ENCODE results near the gene DDX42.
"Not testable (repeated sequence)": the region's sequence is repeated elsewhere in the genome, so short reads cannot be mapped to it uniquely, and the experiment has no call there.

DDX42 gene

DNA sequence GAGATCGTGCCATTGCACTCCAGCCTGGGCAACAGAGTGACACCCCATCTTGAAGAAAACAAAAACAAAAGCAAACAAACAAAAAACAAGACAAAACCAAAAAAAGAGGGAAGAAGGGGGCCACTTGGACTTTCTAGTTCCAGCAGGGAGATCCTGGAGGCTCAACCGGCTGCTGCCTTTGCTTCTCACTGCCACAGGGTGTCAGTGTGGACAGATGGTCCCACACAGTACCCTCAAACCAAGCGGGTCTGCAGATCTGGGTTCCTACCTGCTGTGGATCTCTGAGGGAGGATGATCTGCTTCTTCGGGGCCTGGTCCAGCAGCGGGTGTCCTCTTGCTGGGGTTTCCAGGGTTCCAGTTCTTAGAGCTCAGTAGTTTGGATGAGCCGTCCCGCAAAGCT lies 92.7 kb downstream of the DDX42 start:
- not testable (repeated sequence) for H3K9me3 ChIP-seq (replicated peaks; ENCODE audit: low read length); H3K4me2 ChIP-seq (ENCODE audit: low read length); H3K9ac ChIP-seq (ENCODE audit: low read depth, low read length); H3K4me1 ChIP-seq (ENCODE audit: control insufficient read depth, insufficient read depth, low read length); H3K36me3 ChIP-seq (ENCODE audit: insufficient read depth, low read length); H3K27me3 ChIP-seq (ENCODE audit: control insufficient read depth, insufficient read depth, low read length); H3K4me3 ChIP-seq (ENCODE audit: low read length)

Measured in skeletal muscle satellite cell (primary cell).